ENCODE measurements around the gene SST. TPM values are rescaled to one million over a fixed set of nuclear protein-coding genes. Genes with fewer than 3 reads are reported as not detected.
A peak's percentile ranks its signal among the peaks of the same experiment; 100 is the strongest.

SST gene
- total and polyA plus RNA-seq, 2 of the 13 experiments (the other 11 are each of a cell fraction or from before 2014, with no cell fraction given): not detected

DNA sequence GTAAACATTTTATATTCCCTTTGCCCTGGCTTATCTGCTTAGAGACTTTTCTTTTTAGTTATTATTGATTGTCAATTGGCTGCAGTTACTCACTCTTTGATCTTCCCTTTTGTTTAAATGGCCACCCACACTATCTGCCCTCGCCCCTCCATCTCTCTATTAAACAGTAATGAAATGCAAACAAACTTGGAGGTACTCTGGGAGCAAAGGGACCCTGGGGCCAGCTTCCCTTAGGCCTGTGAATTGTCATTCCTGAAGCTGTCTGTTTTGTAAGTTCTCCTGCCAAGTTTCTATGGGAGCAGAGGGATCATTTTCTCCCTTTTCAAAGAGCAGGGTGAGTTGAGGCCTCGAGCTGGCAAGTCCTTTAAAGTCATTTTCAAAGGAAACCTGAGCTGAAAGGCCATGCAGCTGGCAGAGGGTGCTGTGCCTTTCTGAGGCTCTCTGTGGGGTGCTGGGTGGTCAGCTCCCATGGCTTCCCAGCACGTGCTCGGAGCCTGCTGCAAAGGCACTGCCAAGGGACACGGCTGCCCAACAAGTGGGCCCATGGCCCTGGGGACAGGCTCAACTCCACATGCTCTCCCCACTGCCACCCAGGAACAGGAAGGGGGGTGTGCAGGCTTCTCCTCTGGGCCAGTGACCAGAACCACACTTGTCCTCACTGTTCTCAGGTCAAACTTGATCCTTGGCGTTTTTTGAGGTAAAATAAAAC is 49.6 kb upstream of the SST start (continued):
- TF ChIP-seq, protein P1, sequence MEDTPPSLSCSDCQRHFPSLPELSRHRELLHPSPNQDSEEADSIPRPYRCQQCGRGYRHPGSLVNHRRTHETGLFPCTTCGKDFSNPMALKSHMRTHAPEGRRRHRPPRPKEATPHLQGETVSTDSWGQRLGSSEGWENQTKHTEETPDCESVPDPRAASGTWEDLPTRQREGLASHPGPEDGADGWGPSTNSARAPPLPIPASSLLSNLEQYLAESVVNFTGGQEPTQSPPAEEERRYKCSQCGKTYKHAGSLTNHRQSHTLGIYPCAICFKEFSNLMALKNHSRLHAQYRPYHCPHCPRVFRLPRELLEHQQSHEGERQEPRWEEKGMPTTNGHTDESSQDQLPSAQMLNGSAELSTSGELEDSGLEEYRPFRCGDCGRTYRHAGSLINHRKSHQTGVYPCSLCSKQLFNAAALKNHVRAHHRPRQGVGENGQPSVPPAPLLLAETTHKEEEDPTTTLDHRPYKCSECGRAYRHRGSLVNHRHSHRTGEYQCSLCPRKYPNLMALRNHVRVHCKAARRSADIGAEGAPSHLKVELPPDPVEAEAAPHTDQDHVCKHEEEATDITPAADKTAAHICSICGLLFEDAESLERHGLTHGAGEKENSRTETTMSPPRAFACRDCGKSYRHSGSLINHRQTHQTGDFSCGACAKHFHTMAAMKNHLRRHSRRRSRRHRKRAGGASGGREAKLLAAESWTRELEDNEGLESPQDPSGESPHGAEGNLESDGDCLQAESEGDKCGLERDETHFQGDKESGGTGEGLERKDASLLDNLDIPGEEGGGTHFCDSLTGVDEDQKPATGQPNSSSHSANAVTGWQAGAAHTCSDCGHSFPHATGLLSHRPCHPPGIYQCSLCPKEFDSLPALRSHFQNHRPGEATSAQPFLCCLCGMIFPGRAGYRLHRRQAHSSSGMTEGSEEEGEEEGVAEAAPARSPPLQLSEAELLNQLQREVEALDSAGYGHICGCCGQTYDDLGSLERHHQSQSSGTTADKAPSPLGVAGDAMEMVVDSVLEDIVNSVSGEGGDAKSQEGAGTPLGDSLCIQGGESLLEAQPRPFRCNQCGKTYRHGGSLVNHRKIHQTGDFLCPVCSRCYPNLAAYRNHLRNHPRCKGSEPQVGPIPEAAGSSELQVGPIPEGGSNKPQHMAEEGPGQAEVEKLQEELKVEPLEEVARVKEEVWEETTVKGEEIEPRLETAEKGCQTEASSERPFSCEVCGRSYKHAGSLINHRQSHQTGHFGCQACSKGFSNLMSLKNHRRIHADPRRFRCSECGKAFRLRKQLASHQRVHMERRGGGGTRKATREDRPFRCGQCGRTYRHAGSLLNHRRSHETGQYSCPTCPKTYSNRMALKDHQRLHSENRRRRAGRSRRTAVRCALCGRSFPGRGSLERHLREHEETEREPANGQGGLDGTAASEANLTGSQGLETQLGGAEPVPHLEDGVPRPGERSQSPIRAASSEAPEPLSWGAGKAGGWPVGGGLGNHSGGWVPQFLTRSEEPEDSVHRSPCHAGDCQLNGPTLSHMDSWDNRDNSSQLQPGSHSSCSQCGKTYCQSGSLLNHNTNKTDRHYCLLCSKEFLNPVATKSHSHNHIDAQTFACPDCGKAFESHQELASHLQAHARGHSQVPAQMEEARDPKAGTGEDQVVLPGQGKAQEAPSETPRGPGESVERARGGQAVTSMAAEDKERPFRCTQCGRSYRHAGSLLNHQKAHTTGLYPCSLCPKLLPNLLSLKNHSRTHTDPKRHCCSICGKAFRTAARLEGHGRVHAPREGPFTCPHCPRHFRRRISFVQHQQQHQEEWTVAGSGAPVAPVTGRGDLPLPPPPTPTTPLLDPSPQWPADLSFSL (CRISPR knock-in tag; IDR thresholded peaks at IDR 0.05): no peak
- TF ChIP-seq ZNF549 (CRISPR knock-in tag; IDR thresholded peaks at IDR 0.05) (no peak), CAMTA2 (CRISPR knock-in tag; IDR thresholded peaks at IDR 0.05; ENCODE audit: borderline replicate concordance) (0 out of 2 replicates have a peak, but pooled peaks have one; percentile 31), SNAI1 (CRISPR knock-in tag; IDR thresholded peaks at IDR 0.05; ENCODE audit: borderline replicate concordance) (no peak), JUNB (CRISPR knock-in tag; IDR thresholded peaks at IDR 0.05; ENCODE audit: borderline replicate concordance) (no peak), ZNF296 (CRISPR knock-in tag; conservative IDR thresholded peaks at IDR 0.05) (no peak), CENPX (CRISPR knock-in tag; IDR thresholded peaks at IDR 0.05) (no peak), TCF12 (IDR thresholded peaks at IDR 0.05) (no peak), TCF12 (CRISPR knock-in tag; IDR thresholded peaks at IDR 0.05) (peak; percentile 69; the same call in 1 of the 2 replicates), ZNF136 (CRISPR knock-in tag; IDR thresholded peaks at IDR 0.05; ENCODE audit: low read depth) (no peak), PTBP1 (IDR thresholded peaks at IDR 0.05; ENCODE audit: low read depth, low read length, poor library complexity, severe bottlenecking) (no peak), KLF15 (CRISPR knock-in tag; IDR thresholded peaks at IDR 0.05; ENCODE audit: borderline replicate concordance) (no peak), ZNF589 (CRISPR knock-in tag; conservative IDR thresholded peaks at IDR 0.05) (0 out of 2 replicates have a peak, but pooled peaks have one; percentile 45)
- TF ChIP-seq, protein P2, sequence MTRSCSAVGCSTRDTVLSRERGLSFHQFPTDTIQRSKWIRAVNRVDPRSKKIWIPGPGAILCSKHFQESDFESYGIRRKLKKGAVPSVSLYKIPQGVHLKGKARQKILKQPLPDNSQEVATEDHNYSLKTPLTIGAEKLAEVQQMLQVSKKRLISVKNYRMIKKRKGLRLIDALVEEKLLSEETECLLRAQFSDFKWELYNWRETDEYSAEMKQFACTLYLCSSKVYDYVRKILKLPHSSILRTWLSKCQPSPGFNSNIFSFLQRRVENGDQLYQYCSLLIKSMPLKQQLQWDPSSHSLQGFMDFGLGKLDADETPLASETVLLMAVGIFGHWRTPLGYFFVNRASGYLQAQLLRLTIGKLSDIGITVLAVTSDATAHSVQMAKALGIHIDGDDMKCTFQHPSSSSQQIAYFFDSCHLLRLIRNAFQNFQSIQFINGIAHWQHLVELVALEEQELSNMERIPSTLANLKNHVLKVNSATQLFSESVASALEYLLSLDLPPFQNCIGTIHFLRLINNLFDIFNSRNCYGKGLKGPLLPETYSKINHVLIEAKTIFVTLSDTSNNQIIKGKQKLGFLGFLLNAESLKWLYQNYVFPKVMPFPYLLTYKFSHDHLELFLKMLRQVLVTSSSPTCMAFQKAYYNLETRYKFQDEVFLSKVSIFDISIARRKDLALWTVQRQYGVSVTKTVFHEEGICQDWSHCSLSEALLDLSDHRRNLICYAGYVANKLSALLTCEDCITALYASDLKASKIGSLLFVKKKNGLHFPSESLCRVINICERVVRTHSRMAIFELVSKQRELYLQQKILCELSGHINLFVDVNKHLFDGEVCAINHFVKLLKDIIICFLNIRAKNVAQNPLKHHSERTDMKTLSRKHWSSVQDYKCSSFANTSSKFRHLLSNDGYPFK (CRISPR knock-in tag; IDR thresholded peaks at IDR 0.05; ENCODE audit: borderline replicate concordance): no peak
- TF ChIP-seq, protein P3, sequence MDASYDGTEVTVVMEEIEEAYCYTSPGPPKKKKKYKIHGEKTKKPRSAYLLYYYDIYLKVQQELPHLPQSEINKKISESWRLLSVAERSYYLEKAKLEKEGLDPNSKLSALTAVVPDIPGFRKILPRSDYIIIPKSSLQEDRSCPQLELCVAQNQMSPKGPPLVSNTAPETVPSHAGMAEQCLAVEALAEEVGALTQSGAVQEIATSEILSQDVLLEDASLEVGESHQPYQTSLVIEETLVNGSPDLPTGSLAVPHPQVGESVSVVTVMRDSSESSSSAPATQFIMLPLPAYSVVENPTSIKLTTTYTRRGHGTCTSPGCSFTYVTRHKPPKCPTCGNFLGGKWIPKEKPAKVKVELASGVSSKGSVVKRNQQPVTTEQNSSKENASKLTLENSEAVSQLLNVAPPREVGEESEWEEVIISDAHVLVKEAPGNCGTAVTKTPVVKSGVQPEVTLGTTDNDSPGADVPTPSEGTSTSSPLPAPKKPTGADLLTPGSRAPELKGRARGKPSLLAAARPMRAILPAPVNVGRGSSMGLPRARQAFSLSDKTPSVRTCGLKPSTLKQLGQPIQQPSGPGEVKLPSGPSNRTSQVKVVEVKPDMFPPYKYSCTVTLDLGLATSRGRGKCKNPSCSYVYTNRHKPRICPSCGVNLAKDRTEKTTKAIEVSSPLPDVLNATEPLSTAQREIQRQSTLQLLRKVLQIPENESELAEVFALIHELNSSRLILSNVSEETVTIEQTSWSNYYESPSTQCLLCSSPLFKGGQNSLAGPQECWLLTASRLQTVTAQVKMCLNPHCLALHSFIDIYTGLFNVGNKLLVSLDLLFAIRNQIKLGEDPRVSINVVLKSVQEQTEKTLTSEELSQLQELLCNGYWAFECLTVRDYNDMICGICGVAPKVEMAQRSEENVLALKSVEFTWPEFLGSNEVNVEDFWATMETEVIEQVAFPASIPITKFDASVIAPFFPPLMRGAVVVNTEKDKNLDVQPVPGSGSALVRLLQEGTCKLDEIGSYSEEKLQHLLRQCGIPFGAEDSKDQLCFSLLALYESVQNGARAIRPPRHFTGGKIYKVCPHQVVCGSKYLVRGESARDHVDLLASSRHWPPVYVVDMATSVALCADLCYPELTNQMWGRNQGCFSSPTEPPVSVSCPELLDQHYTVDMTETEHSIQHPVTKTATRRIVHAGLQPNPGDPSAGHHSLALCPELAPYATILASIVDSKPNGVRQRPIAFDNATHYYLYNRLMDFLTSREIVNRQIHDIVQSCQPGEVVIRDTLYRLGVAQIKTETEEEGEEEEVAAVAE (CRISPR knock-in tag; IDR thresholded peaks at IDR 0.05; ENCODE audit: borderline replicate concordance): no peak

Measured in HepG2 (cell line).